Motor neuron (in vitro differentiated cells): ENCODE measurements around the gene ALDH9A1. TPM values are rescaled to one million over a fixed set of nuclear protein-coding genes. Genes with fewer than 3 reads are reported as not detected.

Experiments
- ATAC-seq, 8 experiments: fragments of 200-7000 bp; cut with Tn5 transposase; replicated peaks in 6 of 8; 2 replicates each; pipeline ENCODE4 v1.8.0; 2021; ENCODE audit warnings: mild to moderate bottlenecking in 8 of 8, moderate library complexity in 8 of 8
- H3K27ac ChIP-seq, 2 donors: fragments of 250-450 bp; sonication (Bioruptor Pico); 2 replicates each; pipeline ENCODE4 v1.9.0; 2021; ENCODE audit warnings: antibody characterized with exemption in 2 of 2, mild to moderate bottlenecking in 2 of 2, moderate library complexity in 1 of 2
- H3K4me1 ChIP-seq, 2 donors: fragments of 250-450 bp; sonication (Bioruptor Pico); replicated peaks in 1 of 2; 2 replicates each; pipeline ENCODE4 v1.6.1; 2021; ENCODE audit warnings: antibody characterized with exemption in 2 of 2, mild to moderate bottlenecking in 2 of 2, moderate library complexity in 1 of 2
- H3K4me3 ChIP-seq, 5 donors: fragments of 250-450 bp; sonication (Bioruptor Pico); 2 replicates each; pipeline ENCODE4 v1.9.0; 2021; ENCODE audit warnings: antibody characterized with exemption in 5 of 5, mild to moderate bottlenecking in 5 of 5, moderate library complexity in 4 of 5
- WGBS, 10 experiments: fragments of 450-650 bp; shearing (Covaris generic); methylation state at CpG; one replicate each; pipeline ENCODE4 v1.0.0; 2022; 5-methylcytosine and 5-hydroxymethylcytosine counted together
- in situ Hi-C, 9 experiments: fragments of 400-800 bp; cut with MboI; loops; one replicate each; pipeline ENCODE4 v1.15.0; 2021; ENCODE audit warnings: low sequenced_read_pairs in 9 of 9, low pct_unique_long_range_greater_than_20kb in 2 of 9; ENCODE audit not compliant: unreplicated experiment in 9 of 9
- total RNA-seq, 8 experiments: library from RNA; unstranded; fragments of 300-600 nt; gene quantifications; 2 replicates each; pipeline versions ENCODE4 v1.2.3 to v1.2.4, GENCODE V29; 2022

ALDH9A1 gene
- total RNA-seq, 8 experiments from 2014 or later, result 23.3 to 69.0 (median 41.5) TPM

- Histone ChIP-seq H3K27ac (no peak overlapping the region), H3K4me3 (no peak overlapping the region), H3K4me1 (peaks cover 14 to 25% of the 10 kb centered on the region in 2 donors)
- ATAC-seq, result no peak
- WGBS, 10 experiments, result 61 to 87% (median 75%) methylated on average over 1 to 6 of the region's 6 CpGs
- in situ Hi-C loops, result no loop called here
These were observed 64.0 kb downstream of the ALDH9A1 start for GRCh38 chr1:165634154-165634921.

- Histone ChIP-seq H3K4me3 (no peak overlapping the region), H3K27ac (no peak overlapping the region), H3K4me1 (peaks cover 14 to 25% of the 10 kb centered on the region in 2 donors)
- WGBS, 10 experiments, result 10 to 92% (median 70%) methylated on average over 2 to 3 of the region's 3 CpGs
- in situ Hi-C loops, result no loop called here
- ATAC-seq, result peak in 1 of 8 experiments; percentile 1
These were observed 64.7 kb downstream of the ALDH9A1 start for GRCh38 chr1:165633614-165634013.

DNA sequence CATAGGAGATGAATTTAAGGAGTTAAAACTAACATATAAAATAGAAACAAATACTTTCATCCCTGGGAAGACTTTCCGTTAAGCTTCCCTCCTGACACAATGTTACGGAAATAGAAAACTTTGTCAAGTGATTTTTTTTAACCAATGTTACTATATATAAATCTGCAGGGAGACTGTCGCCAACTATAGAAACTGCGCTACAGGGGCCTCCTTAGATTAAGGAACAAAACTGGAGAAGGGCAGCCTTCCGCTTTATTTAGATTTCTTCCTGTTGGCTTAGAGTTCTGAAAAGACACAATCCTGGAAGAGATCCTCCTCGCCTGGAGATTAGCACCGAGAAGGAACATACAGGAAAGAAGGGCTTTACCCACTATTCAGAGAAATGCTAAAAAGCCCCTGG lies 65.9 kb downstream of the ALDH9A1 start:
- WGBS, 10 experiments, result 2 to 70% (median 44%) methylated on average over 2 to 7 of the region's 7 CpGs
- in situ Hi-C loops, result no loop called here
- Histone ChIP-seq H3K4me3 (peak overlapping the region; percentile 56 to 89 (median 66)), H3K27ac (no peak overlapping the region), H3K4me1 (peaks cover 14 to 25% of the 10 kb centered on the region in 2 donors)
- no peak for ATAC-seq

GRCh38 chr1:165632152-165632469 lies 66.3 kb downstream of the ALDH9A1 start:
- Histone ChIP-seq H3K4me3 (peak overlapping the region; percentile 56 to 89 (median 66)), H3K27ac (peak overlapping the region in 1 of 2 donors; percentile 92), H3K4me1 (peaks cover 14 to 25% of the 10 kb centered on the region in 2 donors)
- WGBS, 10 experiments, result 0 to 20% (median 10%) methylated on average over 1 to 5 of the region's 5 CpGs; no CpG with 5 or more reads in 2 of the 10 experiments
- in situ Hi-C loops, result no loop called here
- ATAC-seq, result no peak

- in situ Hi-C loops, result no loop called here
- peak overlapping the region; percentile 56 to 89 (median 66) for H3K4me3 ChIP-seq
- peak overlapping the region; percentile 69 to 92 for H3K27ac ChIP-seq
- ATAC-seq, result peak; percentile 47 to 62 (median 51)
- peaks cover 14 to 23% of the 10 kb centered on the region in 2 donors for H3K4me1 ChIP-seq
- 0 to 1% (median 0%) methylated on average over 6 to 27 of the region's 31 CpGs; no CpG with 5 or more reads in 4 of the 10 experiments for WGBS, 10 experiments
These were observed 66.8 kb downstream of the ALDH9A1 start for GRCh38 chr1:165631342-165632151.

- Histone ChIP-seq H3K27ac (peak within 1 kb of the TSS; percentile 69 to 92), H3K4me1 (peaks cover 14 to 23% of the 10 kb centered on the region in 2 donors), H3K4me3 (peak within 1 kb of the TSS; percentile 56 to 89 (median 66))
- 0 to 2% (median 0%) methylated on average over 3 to 29 of the region's 56 CpGs; no CpG with 5 or more reads in 2 of the 10 experiments for WGBS, 10 experiments
- in situ Hi-C loops, result no loop called here
- peak; percentile 77 to 91 (median 88) for ATAC-seq
These were observed 67.6 kb downstream of the ALDH9A1 start, which contains the start of gene MGST3 for GRCh38 chr1:165630629-165631341. Gene MGST3, plus strand, starts transcription at chr1:165631234. Its CDS starts 18,614 bp downstream, at chr1:165649848.

GRCh38 chr1:165629848-165630628 lies 68.3 kb downstream of the ALDH9A1 start:
- Histone ChIP-seq H3K27ac (peak overlapping the region; percentile 69 to 92), H3K4me3 (peak overlapping the region; percentile 56 to 89 (median 66)), H3K4me1 (peaks cover 14 to 23% of the 10 kb centered on the region in 2 donors)
- in situ Hi-C loops, result no loop called here
- WGBS, 10 experiments, result 18 to 90% (median 44%) methylated on average over 1 to 7 of the region's 26 CpGs
- peak in 5 of 8 experiments; percentile 2 to 33 (median 23) for ATAC-seq

DNA sequence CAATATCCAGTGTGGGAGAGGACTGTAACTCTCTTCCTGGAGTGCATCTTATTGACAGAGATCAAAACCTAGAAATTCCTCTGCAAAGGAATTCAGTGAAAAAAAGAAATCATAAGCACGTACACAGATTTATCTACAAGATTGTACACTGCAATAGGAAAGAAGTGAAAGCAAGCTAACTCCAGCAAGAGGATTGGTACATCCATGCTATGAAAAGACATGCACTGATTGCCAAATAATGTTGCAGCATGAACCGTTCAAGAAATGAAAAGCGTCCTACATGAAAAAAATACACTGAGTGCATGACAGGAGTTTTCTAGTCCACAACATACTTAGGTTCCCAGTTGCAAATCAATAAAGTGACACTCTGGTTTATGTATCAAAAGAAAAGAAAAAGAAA lies 69.2 kb downstream of the ALDH9A1 start:
- H3K4me3 ChIP-seq, result no peak overlapping the region
- peaks cover 14 to 23% of the 10 kb centered on the region in 2 donors for H3K4me1 ChIP-seq
- in situ Hi-C loops, result no loop called here
- no peak overlapping the region for H3K27ac ChIP-seq
- WGBS, 10 experiments, result 41 to 96% (median 84%) methylated on average over 2 to 3 of the region's 3 CpGs
- no peak for ATAC-seq

DNA sequence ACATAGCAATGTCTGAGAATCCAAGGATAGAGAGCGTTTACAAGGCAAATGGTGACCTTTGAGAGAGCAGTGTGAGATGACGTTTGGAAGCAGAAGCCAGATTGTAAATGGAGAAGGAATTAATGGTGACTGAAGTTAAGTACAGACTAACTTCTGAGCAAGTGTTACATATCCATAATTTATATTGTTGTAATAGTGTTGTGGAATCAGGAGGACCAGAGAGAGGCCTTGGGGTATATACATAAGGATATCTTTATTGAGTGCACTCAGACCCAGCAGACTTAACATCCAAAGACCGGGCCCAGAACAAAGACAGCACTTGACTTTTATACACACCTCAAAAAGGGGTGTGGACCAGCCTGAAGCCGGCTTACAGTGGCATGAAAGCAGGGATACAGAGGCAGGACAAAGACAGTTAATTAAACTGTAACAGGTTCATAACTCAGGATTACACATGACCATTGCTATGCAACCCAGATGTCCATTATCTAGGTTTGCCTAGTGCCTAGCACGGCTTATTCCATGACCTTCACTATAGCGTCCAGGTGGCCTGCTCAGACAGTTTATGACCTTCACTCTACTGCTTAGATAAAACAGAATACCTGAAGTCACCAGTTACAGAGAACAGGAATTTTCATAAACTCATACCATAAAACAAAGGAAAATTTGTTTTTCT lies 70.1 kb downstream of the ALDH9A1 start:
- no peak overlapping the region for H3K27ac ChIP-seq
- ATAC-seq, result no peak
- H3K4me1 ChIP-seq, result peaks cover 14 to 19% of the 10 kb centered on the region in 2 donors
- 53 to 93% (median 75%) methylated on average over 2 to 6 of the region's 6 CpGs; no CpG with 5 or more reads in 1 of the 10 experiments for WGBS, 10 experiments
- in situ Hi-C loops, result no loop called here
- no peak overlapping the region for H3K4me3 ChIP-seq

DNA sequence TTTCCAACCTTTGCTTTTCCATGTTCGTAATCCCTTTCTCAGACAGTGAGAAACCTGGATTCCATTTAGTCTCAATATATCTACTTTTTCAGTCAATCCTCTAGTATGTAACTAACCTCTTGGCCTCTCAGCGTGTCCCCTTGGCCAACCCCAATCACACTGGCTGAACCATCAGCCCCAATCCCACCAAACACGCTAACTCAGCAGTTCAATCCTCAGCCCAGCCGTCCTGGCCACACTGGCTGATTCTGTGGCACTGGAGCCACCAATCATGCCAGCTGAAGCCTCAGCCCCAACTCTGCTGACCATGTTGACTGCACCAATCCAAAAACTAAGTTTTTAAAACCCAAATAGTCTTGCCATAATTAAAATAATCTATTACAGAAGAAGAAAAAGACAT lies 73.9 kb downstream of the ALDH9A1 start:
- in situ Hi-C loops, result loop anchor here in 2 of 9 experiments (25.0 kb wide), 1 partner anchor 288 kb away; no protein-coding TSS in a partner anchor
- WGBS, 10 experiments, result 75 to 94% (median 83%) methylated on average over 1 to 4 of the region's 4 CpGs; no CpG with 5 or more reads in 2 of the 10 experiments
- Histone ChIP-seq H3K4me1 (peaks cover 0 to under 1% of the 10 kb centered on the region in 2 donors), H3K27ac (no peak overlapping the region), H3K4me3 (no peak overlapping the region)
- no peak for ATAC-seq

DNA sequence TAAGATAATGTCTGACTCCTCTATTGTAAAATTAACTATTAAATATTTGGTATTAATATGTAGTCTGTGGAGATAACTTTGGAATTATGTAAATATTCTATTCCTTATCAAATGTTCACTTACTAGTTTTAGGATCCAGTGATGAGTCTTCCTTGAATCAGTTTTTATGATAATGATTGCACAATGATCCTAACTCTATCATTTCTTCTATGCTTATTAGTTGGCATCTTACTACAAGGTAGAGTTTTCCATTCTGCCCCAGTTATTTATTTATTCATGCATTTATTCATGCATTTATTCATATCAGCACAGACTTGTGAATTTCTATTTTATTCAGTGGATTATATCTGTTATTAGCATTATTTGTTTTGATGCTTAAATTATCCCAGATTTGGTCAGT lies 74.7 kb downstream of the ALDH9A1 start:
- in situ Hi-C loops, result loop anchor here in 2 of 9 experiments (25.0 kb wide), 1 partner anchor 289 kb away; no protein-coding TSS in a partner anchor
- H3K4me3 ChIP-seq, result no peak overlapping the region

More for the DNA sequence above, 74.7 kb downstream of the ALDH9A1 start:
- no peak for ATAC-seq
- Histone ChIP-seq H3K27ac (no peak overlapping the region), H3K4me1 (no peaks in the 10 kb centered on the region)
